ENCODE measurements around the gene PCBP3. TPM values are rescaled to one million over a fixed set of nuclear protein-coding genes. Genes with fewer than 3 reads are reported as not detected.
A peak's percentile ranks its signal among the peaks of the same experiment; 100 is the strongest.

The PCBP3 gene
- total and polyA plus RNA-seq, 8 donors = 0.83 to 4.3 (median 1.7) TPM

DNA sequence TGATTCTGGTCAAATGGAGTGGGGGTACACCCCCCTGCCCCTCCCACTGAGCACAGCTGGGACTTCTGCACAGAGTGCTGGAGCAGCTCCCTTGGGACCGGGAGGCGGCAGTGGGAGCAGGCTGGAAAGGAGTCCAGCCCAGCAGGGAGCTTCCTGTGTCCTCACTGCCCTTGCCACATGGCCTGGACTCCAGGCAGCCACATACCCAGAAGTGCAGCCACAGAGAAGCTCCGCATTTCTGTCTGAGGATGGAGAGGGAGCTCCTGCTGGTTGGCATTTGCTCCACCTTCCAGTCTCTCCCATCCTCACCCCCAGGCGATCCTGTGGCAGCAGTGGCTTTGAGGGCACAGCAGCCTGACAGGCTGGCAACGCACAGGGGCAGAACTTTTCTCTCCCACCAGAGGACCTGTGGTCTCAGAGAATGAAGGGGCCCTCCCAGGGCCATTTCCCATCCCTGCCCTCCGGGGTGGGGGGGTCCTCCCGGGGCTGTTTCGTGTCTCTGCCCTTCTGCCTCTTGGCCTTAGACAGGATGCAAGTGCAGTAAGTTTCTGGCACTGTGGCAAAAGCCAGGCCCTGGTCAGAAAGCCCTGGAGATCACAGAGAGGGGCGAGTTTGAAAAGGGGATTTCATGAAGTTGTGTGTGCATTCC, 234.4 kb downstream of the PCBP3 start:
- peak in 2 of 6 donors; percentile 27 to 33 for DNase-seq
- Histone ChIP-seq H3K36me3 (no peaks in the 10 kb centered on the region), H3K4me3 (no peak overlapping the region), H3K27ac (no peak overlapping the region), H3K27me3 (no peaks in the 10 kb centered on the region), H3K9me3 (no peaks in the 10 kb centered on the region), H3K4me1 (no peaks in the 10 kb centered on the region)
- FAIRE-seq = no peak
- no peak for ATAC-seq
- WGBS, 2 donors = 54 to 70% methylated on average over 9 of the region's 9 CpGs
- TF ChIP-seq, protein P1, sequence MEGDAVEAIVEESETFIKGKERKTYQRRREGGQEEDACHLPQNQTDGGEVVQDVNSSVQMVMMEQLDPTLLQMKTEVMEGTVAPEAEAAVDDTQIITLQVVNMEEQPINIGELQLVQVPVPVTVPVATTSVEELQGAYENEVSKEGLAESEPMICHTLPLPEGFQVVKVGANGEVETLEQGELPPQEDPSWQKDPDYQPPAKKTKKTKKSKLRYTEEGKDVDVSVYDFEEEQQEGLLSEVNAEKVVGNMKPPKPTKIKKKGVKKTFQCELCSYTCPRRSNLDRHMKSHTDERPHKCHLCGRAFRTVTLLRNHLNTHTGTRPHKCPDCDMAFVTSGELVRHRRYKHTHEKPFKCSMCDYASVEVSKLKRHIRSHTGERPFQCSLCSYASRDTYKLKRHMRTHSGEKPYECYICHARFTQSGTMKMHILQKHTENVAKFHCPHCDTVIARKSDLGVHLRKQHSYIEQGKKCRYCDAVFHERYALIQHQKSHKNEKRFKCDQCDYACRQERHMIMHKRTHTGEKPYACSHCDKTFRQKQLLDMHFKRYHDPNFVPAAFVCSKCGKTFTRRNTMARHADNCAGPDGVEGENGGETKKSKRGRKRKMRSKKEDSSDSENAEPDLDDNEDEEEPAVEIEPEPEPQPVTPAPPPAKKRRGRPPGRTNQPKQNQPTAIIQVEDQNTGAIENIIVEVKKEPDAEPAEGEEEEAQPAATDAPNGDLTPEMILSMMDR (IDR thresholded peaks at IDR 0.05) = no peak
- intact Hi-C loops (cut with DNase I) = no loop called here

DNA sequence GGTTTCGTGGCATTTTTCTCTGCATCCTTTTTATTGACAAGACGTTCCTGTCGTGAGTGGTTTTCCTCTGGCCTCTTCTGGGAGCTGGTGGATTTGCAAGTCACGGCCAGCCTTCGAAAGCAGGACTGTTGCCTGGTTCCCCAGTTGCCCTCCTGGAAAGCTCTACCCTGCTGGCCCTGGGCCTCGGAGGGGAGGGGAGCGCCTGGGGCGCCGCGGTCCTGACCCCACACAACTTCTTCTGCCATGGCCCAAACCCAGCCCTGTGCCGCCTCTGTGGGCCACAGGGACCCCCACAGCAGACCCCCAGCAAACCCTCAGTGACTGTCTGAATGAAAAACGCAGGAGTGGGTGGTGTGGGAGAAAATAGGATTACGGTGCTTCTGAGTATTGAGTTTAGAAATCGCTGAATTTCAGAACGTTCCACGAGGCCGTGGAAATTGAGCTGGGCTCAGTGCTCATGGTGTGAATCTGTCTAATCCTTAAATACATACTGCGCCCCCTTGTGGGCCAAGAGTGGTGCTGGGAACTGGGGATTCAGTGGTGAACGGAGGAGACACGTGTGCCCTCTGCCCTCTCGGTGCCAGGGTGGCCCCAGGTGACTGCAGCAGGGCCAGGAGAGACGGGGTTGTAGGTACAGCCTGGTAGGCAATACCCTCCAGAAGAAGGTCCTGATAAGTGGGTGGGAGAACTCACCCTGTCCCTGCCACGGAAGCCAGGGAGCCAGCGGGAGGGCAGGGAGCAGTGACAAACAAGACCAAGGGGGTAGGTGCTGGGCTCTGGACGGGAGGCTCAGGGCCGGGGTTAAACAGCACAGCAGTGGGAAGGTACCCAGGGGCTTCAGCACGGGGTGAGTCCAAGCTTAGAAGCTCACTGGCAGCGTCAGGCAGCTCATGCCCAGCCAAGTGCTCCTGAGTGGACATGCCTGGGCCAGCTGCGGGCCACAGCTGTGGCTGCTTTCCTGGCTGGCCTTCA, 236.9 kb downstream of the PCBP3 start:
- intact Hi-C loops (cut with DNase I) = no loop called here
- no peaks in the 10 kb centered on the region for H3K36me3 ChIP-seq
- no peak overlapping the region for H3K4me3 ChIP-seq
- no peaks in the 10 kb centered on the region for H3K9me3 ChIP-seq
- no peaks in the 10 kb centered on the region for H3K4me1 ChIP-seq
- FAIRE-seq (no peak), DNase-seq (peak in 5 of 6 donors; percentile 20 to 77 (median 60)), ATAC-seq (peak in 3 of 4 donors; percentile 84 to 85 (median 85))
- TF ChIP-seq, protein P1 (IDR thresholded peaks at IDR 0.05) = peak; percentile 27 to 58 (median 38)
- 42 to 49% methylated on average over 29 of the region's 29 CpGs for WGBS, 2 donors
- H3K27ac ChIP-seq = no peak overlapping the region
- no peaks in the 10 kb centered on the region for H3K27me3 ChIP-seq

DNA sequence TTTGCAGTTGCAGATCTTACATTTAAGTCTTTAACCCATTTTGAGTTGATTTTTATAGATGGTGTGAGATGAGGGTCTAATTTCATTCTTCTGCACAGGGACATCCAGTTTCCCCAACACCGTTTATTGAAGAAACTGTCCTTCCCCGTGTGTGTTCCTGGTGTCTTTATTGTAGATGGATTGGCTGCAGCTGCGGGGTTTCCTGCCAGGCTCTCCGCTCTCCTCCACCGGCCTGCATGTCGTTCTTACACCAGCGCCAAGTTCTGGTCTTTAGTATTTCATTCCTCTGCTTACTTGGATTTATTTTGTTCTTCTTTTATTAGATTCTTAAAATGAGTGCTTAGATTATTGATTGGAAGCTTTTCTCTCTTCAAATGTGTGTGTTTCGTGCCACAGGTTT, 239.1 kb downstream of the PCBP3 start:
- intact Hi-C loops (cut with DNase I) = no loop called here
- Histone ChIP-seq H3K27ac (no peak overlapping the region), H3K4me1 (no peaks in the 10 kb centered on the region), H3K4me3 (no peak overlapping the region), H3K9me3 (no peaks in the 10 kb centered on the region), H3K36me3 (no peaks in the 10 kb centered on the region), H3K27me3 (no peaks in the 10 kb centered on the region)
- DNase-seq (peak in 1 of 6 donors; percentile 13), FAIRE-seq (no peak), ATAC-seq (no peak)
- 66 to 77% methylated on average over 8 of the region's 8 CpGs for WGBS, 2 donors
- TF ChIP-seq, protein P1 (IDR thresholded peaks at IDR 0.05) = no peak

DNA sequence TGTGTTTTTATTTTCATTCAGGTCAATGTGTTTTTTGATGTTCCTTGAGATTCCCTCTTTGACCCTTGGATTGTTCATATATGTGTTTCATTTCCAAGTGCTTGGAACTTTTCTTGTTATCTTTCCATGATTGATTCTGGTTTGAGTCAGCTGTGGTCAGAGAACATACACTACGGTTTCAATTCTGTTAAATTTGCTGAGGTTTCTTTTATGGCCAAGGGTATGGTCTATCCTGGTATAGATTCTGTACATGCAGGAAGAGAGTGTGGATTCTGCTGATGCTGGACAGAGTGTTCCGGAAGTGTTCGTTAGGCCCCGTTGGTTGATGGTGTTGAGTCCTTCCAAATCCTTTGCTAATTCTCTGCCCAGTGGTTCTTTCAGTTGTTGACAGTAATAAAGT, 239.6 kb downstream of the PCBP3 start:
- Histone ChIP-seq H3K27me3 (no peaks in the 10 kb centered on the region), H3K27ac (no peak overlapping the region), H3K4me3 (no peak overlapping the region), H3K4me1 (no peaks in the 10 kb centered on the region), H3K36me3 (no peaks in the 10 kb centered on the region), H3K9me3 (no peaks in the 10 kb centered on the region)
- ATAC-seq (no peak), FAIRE-seq (no peak), DNase-seq (no peak)
- intact Hi-C loops (cut with DNase I) = no loop called here
- TF ChIP-seq, protein P1 (IDR thresholded peaks at IDR 0.05) = no peak
- 81 to 97% methylated on average over 4 of the region's 4 CpGs for WGBS, 2 donors

Data from pancreas (tissue), 10 donors.